Astrocyte (in vitro differentiated cells and primary cell): ENCODE results near the gene NRG3. TPM values are rescaled to one million over a fixed set of nuclear protein-coding genes. Genes with fewer than 3 reads are reported as not detected.
A peak's percentile ranks its signal among the peaks of the same experiment; 100 is the strongest.

Experiments
- DNase-seq: peaks from one replicate; pipeline ENCODE4 v3.0.0-alpha.2; 2010; ENCODE audit warnings: low read depth
- FAIRE-seq: peaks from 2 replicates; lab custom pipeline; 2011; peaks lifted over from hg19 to GRCh38; lab: Jason Lieb, UNC
- H2AFZ ChIP-seq: 2 replicates; pipeline ENCODE4 v1.6.0; 2012; ENCODE audit warnings: low read depth, low read length, inconsistent platforms
- H3K27ac ChIP-seq: 2 replicates; pipeline ENCODE4 v1.5.1; 2011; ENCODE audit warnings: low read depth, low read length, inconsistent platforms
- H3K27me3 ChIP-seq: 2 replicates; pipeline ENCODE4 v1.6.0; 2011; ENCODE audit warnings: low read length, inconsistent platforms; ENCODE audit not compliant: insufficient read depth
- H3K36me3 ChIP-seq: 2 replicates; pipeline ENCODE4 v1.5.1; 2011; ENCODE audit warnings: low read length, inconsistent platforms; ENCODE audit not compliant: insufficient read depth
- H3K4me1 ChIP-seq: 2 replicates; pipeline ENCODE4 v1.5.1; 2011; ENCODE audit warnings: low read length, inconsistent platforms; ENCODE audit not compliant: insufficient read depth
- H3K4me2 ChIP-seq: 2 replicates; pipeline ENCODE4 v1.6.0; 2012; ENCODE audit warnings: low read length, inconsistent platforms
- H3K4me3 ChIP-seq: 2 replicates; pipeline ENCODE4 v1.5.1; 2011; ENCODE audit warnings: low read depth, mild to moderate bottlenecking, low read length, inconsistent platforms; ENCODE audit not compliant: insufficient read depth
- H3K79me2 ChIP-seq: 2 replicates; pipeline ENCODE4 v1.6.0; 2012; ENCODE audit warnings: mild to moderate bottlenecking, low read length, inconsistent platforms; ENCODE audit not compliant: insufficient read depth
- H3K9ac ChIP-seq: 2 replicates; pipeline ENCODE4 v1.6.0; 2012; ENCODE audit warnings: mild to moderate bottlenecking, low read length, inconsistent platforms
- H3K9me3 ChIP-seq: 2 replicates; pipeline ENCODE4 v1.5.1; 2012; ENCODE audit warnings: low read depth, mild to moderate bottlenecking, low read length, inconsistent platforms; ENCODE audit not compliant: insufficient read depth
- H4K20me1 ChIP-seq: 2 replicates; pipeline ENCODE4 v1.6.0; 2012; ENCODE audit warnings: low read length, inconsistent platforms; ENCODE audit not compliant: insufficient read depth
- H3K27ac Mint-ChIP-seq: one replicate; pipeline ENCODE4 v1.8.0; 2021; ENCODE audit warnings: mild to moderate bottlenecking, mixed read lengths; ENCODE audit not compliant: unreplicated experiment
- H3K27me3 Mint-ChIP-seq: one replicate; pipeline ENCODE4 v1.8.0; 2021; ENCODE audit warnings: low read depth, mixed read lengths; ENCODE audit not compliant: unreplicated experiment
- H3K36me3 Mint-ChIP-seq: one replicate; pipeline ENCODE4 v1.8.0; 2021; ENCODE audit warnings: low read depth, mixed read lengths; ENCODE audit not compliant: unreplicated experiment
- H3K4me1 Mint-ChIP-seq: one replicate; pipeline ENCODE4 v1.8.0; 2021; ENCODE audit warnings: low read depth, mixed read lengths; ENCODE audit not compliant: unreplicated experiment
- H3K4me3 Mint-ChIP-seq: one replicate; pipeline ENCODE4 v1.8.0; 2021; ENCODE audit warnings: mild to moderate bottlenecking, moderate library complexity, mixed read lengths; ENCODE audit not compliant: unreplicated experiment
- H3K9me3 Mint-ChIP-seq: one replicate; pipeline ENCODE4 v1.8.0; 2021; ENCODE audit warnings: mild to moderate bottlenecking, mixed read lengths; ENCODE audit not compliant: unreplicated experiment
- EZH2 ChIP-seq: IDR thresholded peaks from 2 replicates; pipeline ENCODE4 v1.6.1; 2012; ENCODE audit warnings: mild to moderate bottlenecking, low read length, inconsistent platforms; ENCODE audit not compliant: insufficient read depth
- total RNA-seq: library from RNA; stranded (reverse); gene quantifications from 2 replicates; pipeline ENCODE4 v1.2.1, GENCODE V29; 2021
- TF ChIP-seq, protein P1 (sequence below): IDR thresholded peaks from 2 replicates; pipeline ENCODE4 v1.5.1; 2011; ENCODE audit warnings: low read depth, mild to moderate bottlenecking, inconsistent platforms, low read length, moderate library complexity; ENCODE audit not compliant: insufficient read depth

Gene NRG3
- total RNA-seq, 1 donor from 2014 or later = 2.1 TPM

GRCh38 chr10:82880776-82881290 is 1005.8 kb downstream of the NRG3 start:
- no peak for FAIRE-seq
- TF ChIP-seq EZH2 = no peak
- TF ChIP-seq, protein P1, sequence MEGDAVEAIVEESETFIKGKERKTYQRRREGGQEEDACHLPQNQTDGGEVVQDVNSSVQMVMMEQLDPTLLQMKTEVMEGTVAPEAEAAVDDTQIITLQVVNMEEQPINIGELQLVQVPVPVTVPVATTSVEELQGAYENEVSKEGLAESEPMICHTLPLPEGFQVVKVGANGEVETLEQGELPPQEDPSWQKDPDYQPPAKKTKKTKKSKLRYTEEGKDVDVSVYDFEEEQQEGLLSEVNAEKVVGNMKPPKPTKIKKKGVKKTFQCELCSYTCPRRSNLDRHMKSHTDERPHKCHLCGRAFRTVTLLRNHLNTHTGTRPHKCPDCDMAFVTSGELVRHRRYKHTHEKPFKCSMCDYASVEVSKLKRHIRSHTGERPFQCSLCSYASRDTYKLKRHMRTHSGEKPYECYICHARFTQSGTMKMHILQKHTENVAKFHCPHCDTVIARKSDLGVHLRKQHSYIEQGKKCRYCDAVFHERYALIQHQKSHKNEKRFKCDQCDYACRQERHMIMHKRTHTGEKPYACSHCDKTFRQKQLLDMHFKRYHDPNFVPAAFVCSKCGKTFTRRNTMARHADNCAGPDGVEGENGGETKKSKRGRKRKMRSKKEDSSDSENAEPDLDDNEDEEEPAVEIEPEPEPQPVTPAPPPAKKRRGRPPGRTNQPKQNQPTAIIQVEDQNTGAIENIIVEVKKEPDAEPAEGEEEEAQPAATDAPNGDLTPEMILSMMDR = no peak
- Histone ChIP-seq H3K27ac (no peak overlapping the region), H3K27me3 (no peaks in the 10 kb centered on the region), H3K4me1 (no peaks in the 10 kb centered on the region), H2AFZ (no peak overlapping the region), H3K4me3 (no peak overlapping the region), H3K79me2 (no peaks in the 10 kb centered on the region), H3K4me2 (no peak overlapping the region), H3K9me3 (no peaks in the 10 kb centered on the region), H4K20me1 (no peaks in the 10 kb centered on the region), H3K9ac (no peak overlapping the region), H3K36me3 (no peaks in the 10 kb centered on the region)
- Mint-ChIP-seq H3K9me3 (no peaks in the 10 kb centered on the region), H3K27me3 (no peaks in the 10 kb centered on the region), H3K36me3 (no peaks in the 10 kb centered on the region), H3K27ac (no peak overlapping the region), H3K4me1 (peaks cover 7% of the 10 kb centered on the region), H3K4me3 (no peak overlapping the region)
- DNase-seq = no peak

DNA sequence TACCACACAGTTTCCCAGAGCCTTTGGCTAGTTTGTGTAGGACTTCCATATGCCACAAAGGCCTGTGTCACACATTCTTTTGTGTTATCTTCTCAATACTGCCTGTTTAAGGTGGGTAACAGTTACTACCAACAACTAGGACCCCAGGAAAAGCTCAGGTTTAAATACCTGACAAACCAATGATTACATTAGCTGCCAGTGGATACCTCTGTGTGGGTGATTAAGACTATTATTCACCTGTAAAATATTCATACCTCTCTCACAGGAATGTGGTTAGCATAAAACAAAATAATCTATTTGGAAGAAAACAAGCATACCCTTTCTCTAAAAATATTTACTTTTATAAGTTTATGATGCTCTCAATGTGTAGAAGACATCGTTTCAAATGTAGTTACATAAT is 1007.7 kb downstream of the NRG3 start:
- no peak overlapping the region for H3K4me3 ChIP-seq
- peaks cover 7% of the 10 kb centered on the region for H3K4me1 Mint-ChIP-seq
- no peak overlapping the region for H3K27ac ChIP-seq
- H3K36me3 ChIP-seq = no peaks in the 10 kb centered on the region
- DNase-seq = no peak
- no peak overlapping the region for H3K4me2 ChIP-seq
- H4K20me1 ChIP-seq = no peaks in the 10 kb centered on the region
- FAIRE-seq = no peak
- no peaks in the 10 kb centered on the region for H3K27me3 ChIP-seq
- H2AFZ ChIP-seq = no peak overlapping the region
- H3K9ac ChIP-seq = no peak overlapping the region
- no peaks in the 10 kb centered on the region for H3K9me3 Mint-ChIP-seq
- TF ChIP-seq, protein P1 = no peak
- no peak for TF ChIP-seq EZH2
- H3K36me3 Mint-ChIP-seq = no peaks in the 10 kb centered on the region
- H3K4me1 ChIP-seq = no peaks in the 10 kb centered on the region
- no peaks in the 10 kb centered on the region for H3K79me2 ChIP-seq
- no peak overlapping the region for H3K4me3 Mint-ChIP-seq
- H3K27ac Mint-ChIP-seq = no peak overlapping the region
- H3K27me3 Mint-ChIP-seq = no peaks in the 10 kb centered on the region
- no peaks in the 10 kb centered on the region for H3K9me3 ChIP-seq

- Histone ChIP-seq H3K27ac (no peak overlapping the region), H3K4me3 (no peak overlapping the region), H2AFZ (no peak overlapping the region), H3K4me2 (no peak overlapping the region), H3K79me2 (no peaks in the 10 kb centered on the region), H3K9ac (no peak overlapping the region), H3K36me3 (no peaks in the 10 kb centered on the region), H3K9me3 (no peaks in the 10 kb centered on the region), H3K27me3 (no peaks in the 10 kb centered on the region), H3K4me1 (no peaks in the 10 kb centered on the region), H4K20me1 (no peaks in the 10 kb centered on the region)
- Mint-ChIP-seq H3K36me3 (no peaks in the 10 kb centered on the region), H3K9me3 (no peaks in the 10 kb centered on the region), H3K27ac (no peak overlapping the region), H3K27me3 (no peaks in the 10 kb centered on the region), H3K4me1 (peaks cover 7% of the 10 kb centered on the region), H3K4me3 (no peak overlapping the region)
- DNase-seq (peak; percentile 29), FAIRE-seq (no peak)
- TF ChIP-seq, protein P1 = no peak
- TF ChIP-seq EZH2 = no peak
These were observed 1008.6 kb downstream of the NRG3 start for GRCh38 chr10:82883603-82884002.
